Stimulated activated CD8-positive, alpha-beta memory T cell treated with anti-CD3 and anti-CD28 coated beads, Interleukin-12 subunit alpha, Interleukin-12 subunit beta, amount 100 ng/mL, for 24 hours (primary cell): ENCODE measurements around the gene SLCO4A1.

Source experiments
- DNase-seq: peaks from one replicate; pipeline ENCODE4 v3.0.0-alpha.2; 2020; ENCODE audit errors: extremely low read depth

SLCO4A1 gene

GRCh38 chr20:62642051-62642665, at the start of gene SLCO4A1:
Gene SLCO4A1, plus strand, starts transcription at chr20:62642503. Its CDS starts 13,952 bp downstream, at chr20:62656455.
- peak; percentile 69 for DNase-seq

- no peak for DNase-seq
Observed at GRCh38 chr20:62592506-62593177, 49.7 kb upstream of the SLCO4A1 start.

- DNase-seq, result no peak
Observed at GRCh38 chr20:62593616-62594015, 48.7 kb upstream of the SLCO4A1 start.

- no peak for DNase-seq
Observed at GRCh38 chr20:62595069-62595468, 47.2 kb upstream of the SLCO4A1 start.

GRCh38 chr20:62595491-62595890, 46.8 kb upstream of the SLCO4A1 start:
- DNase-seq, result no peak

- no peak for DNase-seq
Observed at GRCh38 chr20:62596486-62596885, 45.8 kb upstream of the SLCO4A1 start.

- no peak for DNase-seq
Observed at GRCh38 chr20:62596921-62597320, 45.4 kb upstream of the SLCO4A1 start.

- DNase-seq, result no peak
Observed at GRCh38 chr20:62597416-62598115, 44.7 kb upstream of the SLCO4A1 start.

- DNase-seq, result no peak
Observed at GRCh38 chr20:62598761-62599194, 43.5 kb upstream of the SLCO4A1 start.

GRCh38 chr20:62599216-62600110, 42.8 kb upstream of the SLCO4A1 start:
- no peak for DNase-seq

- DNase-seq, result no peak
Observed at GRCh38 chr20:62601172-62601571, 41.1 kb upstream of the SLCO4A1 start.

GRCh38 chr20:62601714-62602113, 40.6 kb upstream of the SLCO4A1 start:
- no peak for DNase-seq

GRCh38 chr20:62602550-62602949, 39.8 kb upstream of the SLCO4A1 start:
- DNase-seq, result no peak

GRCh38 chr20:62603021-62603906, 39.0 kb upstream of the SLCO4A1 start:
- no peak for DNase-seq

GRCh38 chr20:62603907-62604785, 38.2 kb upstream of the SLCO4A1 start:
- DNase-seq, result no peak

- no peak for DNase-seq
Observed at GRCh38 chr20:62604796-62605195, 37.5 kb upstream of the SLCO4A1 start.

GRCh38 chr20:62605236-62605943, 36.9 kb upstream of the SLCO4A1 start:
- DNase-seq, result no peak

GRCh38 chr20:62606016-62606415, 36.3 kb upstream of the SLCO4A1 start:
- DNase-seq, result no peak

GRCh38 chr20:62606551-62607201, 35.6 kb upstream of the SLCO4A1 start:
- no peak for DNase-seq
